ENCODE data around the gene PLD3.
"Not testable (repeated sequence)": the region's sequence is repeated elsewhere in the genome, so short reads cannot be mapped to it uniquely, and the experiment has no call there.

PLD3 gene

GRCh38 chr19:40331052-40331451 lies 17.4 kb upstream of the PLD3 start:
- DNase-seq (ENCODE audit: low read depth in 2 of 3, low spot score in 1 of 3): no peak

GRCh38 chr19:40332669-40333068 lies 15.8 kb upstream of the PLD3 start:
- no peak for DNase-seq (ENCODE audit: low read depth in 2 of 3, low spot score in 1 of 3)

GRCh38 chr19:40333083-40333482 lies 15.4 kb upstream of the PLD3 start:
- DNase-seq (ENCODE audit: low read depth in 2 of 3, low spot score in 1 of 3): not testable (repeated sequence)

GRCh38 chr19:40335101-40335500 lies 13.4 kb upstream of the PLD3 start:
- no peak for DNase-seq (ENCODE audit: low read depth in 2 of 3, low spot score in 1 of 3)

- DNase-seq (ENCODE audit: low read depth in 2 of 3, low spot score in 1 of 3): no peak
Observed at GRCh38 chr19:40335855-40336600, 12.5 kb upstream of the PLD3 start.

GRCh38 chr19:40336601-40336900 lies 11.9 kb upstream of the PLD3 start:
- no peak for DNase-seq (ENCODE audit: low read depth in 2 of 3, low spot score in 1 of 3)

- no peak for DNase-seq (ENCODE audit: low read depth in 2 of 3, low spot score in 1 of 3)
Observed at GRCh38 chr19:40337107-40337506, 11.4 kb upstream of the PLD3 start.

GRCh38 chr19:40337594-40337993 lies 10.9 kb upstream of the PLD3 start:
- no peak for DNase-seq (ENCODE audit: low read depth in 2 of 3, low spot score in 1 of 3)

- DNase-seq (ENCODE audit: low read depth in 2 of 3, low spot score in 1 of 3): no peak
Observed at GRCh38 chr19:40339018-40339728, 9.3 kb upstream of the PLD3 start.

GRCh38 chr19:40341601-40342482 lies 6.7 kb upstream of the PLD3 start:
- no peak for DNase-seq (ENCODE audit: low read depth in 2 of 3, low spot score in 1 of 3)

- DNase-seq (ENCODE audit: low read depth in 2 of 3, low spot score in 1 of 3): no peak
Observed at GRCh38 chr19:40342644-40343311, 5.7 kb upstream of the PLD3 start.

GRCh38 chr19:40344422-40344821 lies 4.1 kb upstream of the PLD3 start:
- DNase-seq (ENCODE audit: low read depth in 2 of 3, low spot score in 1 of 3): no peak

GRCh38 chr19:40348961-40349507 lies 539 bp downstream of the PLD3 start:
- DNase-seq (ENCODE audit: low read depth in 2 of 3, low spot score in 1 of 3): peak in 1 of 3 donors; percentile 4

GRCh38 chr19:40355975-40356680 lies 7.6 kb downstream of the PLD3 start:
- DNase-seq (ENCODE audit: low read depth in 2 of 3, low spot score in 1 of 3): no peak

GRCh38 chr19:40356681-40357595 lies 8.4 kb downstream of the PLD3 start:
- DNase-seq (ENCODE audit: low read depth in 2 of 3, low spot score in 1 of 3): no peak

GRCh38 chr19:40357640-40358039 lies 9.1 kb downstream of the PLD3 start:
- no peak for DNase-seq (ENCODE audit: low read depth in 2 of 3, low spot score in 1 of 3)

GRCh38 chr19:40358773-40359172 lies 10.3 kb downstream of the PLD3 start:
- no peak for DNase-seq (ENCODE audit: low read depth in 2 of 3, low spot score in 1 of 3)

GRCh38 chr19:40360020-40360707 lies 11.7 kb downstream of the PLD3 start:
- no peak for DNase-seq (ENCODE audit: low read depth in 2 of 3, low spot score in 1 of 3)

- DNase-seq (ENCODE audit: low read depth in 2 of 3, low spot score in 1 of 3): no peak
Observed at GRCh38 chr19:40360708-40361241, 12.3 kb downstream of the PLD3 start.
